ENCODE results near the gene GRB2. TPM values are rescaled to one million over a fixed set of nuclear protein-coding genes. Genes with fewer than 3 reads are reported as not detected.

Gene GRB2
- total and polyA plus RNA-seq, 10 of the 15 experiments (the other 5 are each of a cell fraction or from before 2014, with no cell fraction given) = 113 to 268 (median 158) TPM

- TF ChIP-seq CEBPB (IDR thresholded peaks at IDR 0.05; ENCODE audit: borderline replicate concordance in 1 of 2, low read depth in 2 of 2, low read length in 2 of 2) (no peak), NR2C2 (IDR thresholded peaks at IDR 0.05; ENCODE audit: borderline replicate concordance, control insufficient read depth, insufficient read length, low read depth) (no peak), CHD4 (IDR thresholded peaks at IDR 0.05) (no peak), KLF5 (IDR thresholded peaks at IDR 0.05; ENCODE audit: partially characterized antibody) (peak; percentile 54), ZNF274 (IDR thresholded peaks at IDR 0.05; ENCODE audit: insufficient read depth, insufficient read length) (no peak), RELB (IDR thresholded peaks at IDR 0.05; ENCODE audit: low read depth) (peak; percentile 78), SIX5 (IDR thresholded peaks at IDR 0.05; ENCODE audit: low read depth, low read length, severe bottlenecking) (no peak), MTA2 (IDR thresholded peaks at IDR 0.05; ENCODE audit: low read depth) (no peak; the same call in 1 of the 2 replicates), ZNF24 (IDR thresholded peaks at IDR 0.05) (no peak), E2F4 (IDR thresholded peaks at IDR 0.05; ENCODE audit: low read depth, low read length) (no peak), NKRF (conservative IDR thresholded peaks at IDR 0.05) (peak; percentile 78), SMAD5 (IDR thresholded peaks at IDR 0.05; ENCODE audit: low read depth) (peak; percentile 77; the same call in 1 of the 2 replicates), POLR2A (IDR thresholded peaks at IDR 0.05; ENCODE audit: low read depth, low read length) (peak; percentile 98)
- TF ChIP-seq, protein P1, sequence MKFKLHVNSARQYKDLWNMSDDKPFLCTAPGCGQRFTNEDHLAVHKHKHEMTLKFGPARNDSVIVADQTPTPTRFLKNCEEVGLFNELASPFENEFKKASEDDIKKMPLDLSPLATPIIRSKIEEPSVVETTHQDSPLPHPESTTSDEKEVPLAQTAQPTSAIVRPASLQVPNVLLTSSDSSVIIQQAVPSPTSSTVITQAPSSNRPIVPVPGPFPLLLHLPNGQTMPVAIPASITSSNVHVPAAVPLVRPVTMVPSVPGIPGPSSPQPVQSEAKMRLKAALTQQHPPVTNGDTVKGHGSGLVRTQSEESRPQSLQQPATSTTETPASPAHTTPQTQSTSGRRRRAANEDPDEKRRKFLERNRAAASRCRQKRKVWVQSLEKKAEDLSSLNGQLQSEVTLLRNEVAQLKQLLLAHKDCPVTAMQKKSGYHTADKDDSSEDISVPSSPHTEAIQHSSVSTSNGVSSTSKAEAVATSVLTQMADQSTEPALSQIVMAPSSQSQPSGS (IDR thresholded peaks at IDR 0.05; ENCODE audit: low read length) = no peak
- TF ChIP-seq, protein P2, sequence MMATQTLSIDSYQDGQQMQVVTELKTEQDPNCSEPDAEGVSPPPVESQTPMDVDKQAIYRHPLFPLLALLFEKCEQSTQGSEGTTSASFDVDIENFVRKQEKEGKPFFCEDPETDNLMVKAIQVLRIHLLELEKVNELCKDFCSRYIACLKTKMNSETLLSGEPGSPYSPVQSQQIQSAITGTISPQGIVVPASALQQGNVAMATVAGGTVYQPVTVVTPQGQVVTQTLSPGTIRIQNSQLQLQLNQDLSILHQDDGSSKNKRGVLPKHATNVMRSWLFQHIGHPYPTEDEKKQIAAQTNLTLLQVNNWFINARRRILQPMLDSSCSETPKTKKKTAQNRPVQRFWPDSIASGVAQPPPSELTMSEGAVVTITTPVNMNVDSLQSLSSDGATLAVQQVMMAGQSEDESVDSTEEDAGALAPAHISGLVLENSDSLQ (IDR thresholded peaks at IDR 0.05) = peak; percentile 87
- TF ChIP-seq, protein P3, sequence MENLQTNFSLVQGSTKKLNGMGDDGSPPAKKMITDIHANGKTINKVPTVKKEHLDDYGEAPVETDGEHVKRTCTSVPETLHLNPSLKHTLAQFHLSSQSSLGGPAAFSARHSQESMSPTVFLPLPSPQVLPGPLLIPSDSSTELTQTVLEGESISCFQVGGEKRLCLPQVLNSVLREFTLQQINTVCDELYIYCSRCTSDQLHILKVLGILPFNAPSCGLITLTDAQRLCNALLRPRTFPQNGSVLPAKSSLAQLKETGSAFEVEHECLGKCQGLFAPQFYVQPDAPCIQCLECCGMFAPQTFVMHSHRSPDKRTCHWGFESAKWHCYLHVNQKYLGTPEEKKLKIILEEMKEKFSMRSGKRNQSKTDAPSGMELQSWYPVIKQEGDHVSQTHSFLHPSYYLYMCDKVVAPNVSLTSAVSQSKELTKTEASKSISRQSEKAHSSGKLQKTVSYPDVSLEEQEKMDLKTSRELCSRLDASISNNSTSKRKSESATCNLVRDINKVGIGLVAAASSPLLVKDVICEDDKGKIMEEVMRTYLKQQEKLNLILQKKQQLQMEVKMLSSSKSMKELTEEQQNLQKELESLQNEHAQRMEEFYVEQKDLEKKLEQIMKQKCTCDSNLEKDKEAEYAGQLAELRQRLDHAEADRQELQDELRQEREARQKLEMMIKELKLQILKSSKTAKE (IDR thresholded peaks at IDR 0.05; ENCODE audit: low read depth, poor library complexity, severe bottlenecking) = peak; percentile 27
Measured at GRCh38 chr17:75405365-75406221, at the start of gene GRB2 (continued).

All from GM12878 (cell line).